ENCODE measurements around the gene RRAD.

The RRAD gene

GRCh38 chr16:66913711-66914110 is 11.6 kb downstream of the RRAD start:
- no peak overlapping the region for H3K4me3 ChIP-seq (ENCODE audit: low read length)
- H3K27me3 ChIP-seq (ENCODE audit: control insufficient read depth, low read length), result no peaks in the 10 kb centered on the region
- H3K27ac ChIP-seq (ENCODE audit: low read depth, low read length), result no peak overlapping the region
- no peaks in the 10 kb centered on the region for H3K9me2 ChIP-seq (replicated peaks; ENCODE audit: control insufficient read depth, low read length)
- H3K9me3 ChIP-seq (ENCODE audit: control insufficient read depth, insufficient read depth, low read length), result no peaks in the 10 kb centered on the region
- H3K4me2 ChIP-seq (ENCODE audit: low read length), result no peak overlapping the region
- no peaks in the 10 kb centered on the region for H3F3A ChIP-seq (ENCODE audit: control insufficient read depth, insufficient read depth)
- no peaks in the 10 kb centered on the region for H3K4me1 ChIP-seq (ENCODE audit: control insufficient read depth, low read length)
- H3K36me3 ChIP-seq (ENCODE audit: control insufficient read depth, low read length), result no peaks in the 10 kb centered on the region
- TF ChIP-seq EZH2phosphoT487 (IDR thresholded peaks at IDR 0.05; ENCODE audit: borderline replicate concordance, low read length), result no peak
- no peak for TF ChIP-seq CTCF (IDR thresholded peaks at IDR 0.05; ENCODE audit: low read depth, low read length, poor library complexity, severe bottlenecking)
- no peaks in the 10 kb centered on the region for H3K79me2 ChIP-seq (ENCODE audit: control insufficient read depth, low read length)
- no peaks in the 10 kb centered on the region for H4K20me1 ChIP-seq (ENCODE audit: control insufficient read depth, insufficient read depth, low read depth, low read length)

- no peaks in the 10 kb centered on the region for H3K9me2 ChIP-seq (replicated peaks; ENCODE audit: control insufficient read depth, low read length)
- H3K27me3 ChIP-seq (ENCODE audit: control insufficient read depth, low read length), result no peaks in the 10 kb centered on the region; the same call in 1 of the 2 replicates
- no peaks in the 10 kb centered on the region for H3K79me2 ChIP-seq (ENCODE audit: control insufficient read depth, low read length)
- no peaks in the 10 kb centered on the region for H3K4me1 ChIP-seq (ENCODE audit: control insufficient read depth, low read length)
- H3K27ac ChIP-seq (ENCODE audit: low read depth, low read length), result no peak overlapping the region
- H3K4me3 ChIP-seq (ENCODE audit: low read length), result no peak overlapping the region
- H3K9me3 ChIP-seq (ENCODE audit: control insufficient read depth, insufficient read depth, low read length), result no peaks in the 10 kb centered on the region
- TF ChIP-seq CTCF (IDR thresholded peaks at IDR 0.05; ENCODE audit: low read depth, low read length, poor library complexity, severe bottlenecking), result no peak
- no peak for TF ChIP-seq EZH2phosphoT487 (IDR thresholded peaks at IDR 0.05; ENCODE audit: borderline replicate concordance, low read length)
- H3K36me3 ChIP-seq (ENCODE audit: control insufficient read depth, low read length), result no peaks in the 10 kb centered on the region
- H4K20me1 ChIP-seq (ENCODE audit: control insufficient read depth, insufficient read depth, low read depth, low read length), result no peaks in the 10 kb centered on the region
- no peak overlapping the region for H3K4me2 ChIP-seq (ENCODE audit: low read length)
- H3F3A ChIP-seq (ENCODE audit: control insufficient read depth, insufficient read depth), result no peaks in the 10 kb centered on the region
Measured at GRCh38 chr16:66913081-66913480, 12.3 kb downstream of the RRAD start.

- H3K9me3 ChIP-seq (ENCODE audit: control insufficient read depth, insufficient read depth, low read length), result no peaks in the 10 kb centered on the region
- TF ChIP-seq EZH2phosphoT487 (IDR thresholded peaks at IDR 0.05; ENCODE audit: borderline replicate concordance, low read length) (no peak), CTCF (IDR thresholded peaks at IDR 0.05; ENCODE audit: low read depth, low read length, poor library complexity, severe bottlenecking) (no peak)
- H3K4me2 ChIP-seq (ENCODE audit: low read length), result no peak overlapping the region
- no peaks in the 10 kb centered on the region for H3K4me1 ChIP-seq (ENCODE audit: control insufficient read depth, low read length)
- no peaks in the 10 kb centered on the region for H3K9me2 ChIP-seq (replicated peaks; ENCODE audit: control insufficient read depth, low read length)
- no peaks in the 10 kb centered on the region for H3K36me3 ChIP-seq (ENCODE audit: control insufficient read depth, low read length)
- no peak overlapping the region for H3K27ac ChIP-seq (ENCODE audit: low read depth, low read length)
- H3K27me3 ChIP-seq (ENCODE audit: control insufficient read depth, low read length), result peaks cover 6% of the 10 kb centered on the region
- no peaks in the 10 kb centered on the region for H3K79me2 ChIP-seq (ENCODE audit: control insufficient read depth, low read length)
- H3F3A ChIP-seq (ENCODE audit: control insufficient read depth, insufficient read depth), result no peaks in the 10 kb centered on the region
- H4K20me1 ChIP-seq (ENCODE audit: control insufficient read depth, insufficient read depth, low read depth, low read length), result no peaks in the 10 kb centered on the region
- no peak overlapping the region for H3K4me3 ChIP-seq (ENCODE audit: low read length)
Measured at GRCh38 chr16:66911801-66912200, 13.5 kb downstream of the RRAD start.

GRCh38 chr16:66911112-66911511 is 14.2 kb downstream of the RRAD start:
- no peaks in the 10 kb centered on the region for H3K9me3 ChIP-seq (ENCODE audit: control insufficient read depth, insufficient read depth, low read length)
- H3K4me1 ChIP-seq (ENCODE audit: control insufficient read depth, low read length), result no peaks in the 10 kb centered on the region
- H3K27me3 ChIP-seq (ENCODE audit: control insufficient read depth, low read length), result peaks cover 7% of the 10 kb centered on the region
- no peaks in the 10 kb centered on the region for H3K9me2 ChIP-seq (replicated peaks; ENCODE audit: control insufficient read depth, low read length)
- H3K27ac ChIP-seq (ENCODE audit: low read depth, low read length), result no peak overlapping the region
- no peaks in the 10 kb centered on the region for H3F3A ChIP-seq (ENCODE audit: control insufficient read depth, insufficient read depth)
- no peak for TF ChIP-seq EZH2phosphoT487 (IDR thresholded peaks at IDR 0.05; ENCODE audit: borderline replicate concordance, low read length)
- no peak for TF ChIP-seq CTCF (IDR thresholded peaks at IDR 0.05; ENCODE audit: low read depth, low read length, poor library complexity, severe bottlenecking)
- no peaks in the 10 kb centered on the region for H3K36me3 ChIP-seq (ENCODE audit: control insufficient read depth, low read length)
- no peaks in the 10 kb centered on the region for H4K20me1 ChIP-seq (ENCODE audit: control insufficient read depth, insufficient read depth, low read depth, low read length)
- H3K4me3 ChIP-seq (ENCODE audit: low read length), result no peak overlapping the region
- no peak overlapping the region for H3K4me2 ChIP-seq (ENCODE audit: low read length)
- H3K79me2 ChIP-seq (ENCODE audit: control insufficient read depth, low read length), result no peaks in the 10 kb centered on the region

Measured in DOHH2 (cell line).